OCI-LY1 (cell line): ENCODE data around the gene ROBO1.

Experiments used
- EZH2 ChIP-seq: fragments of 200-600 bp; sonication (generic), shearing (Covaris generic); IDR thresholded peaks from 2 replicates; pipeline ENCODE4 v1.8.0; 2017; ENCODE audit warnings: borderline replicate concordance, mixed run types, mild to moderate bottlenecking, antibody characterized with exemption, low read length, moderate library complexity, mixed read lengths
- TF ChIP-seq, protein P1 (sequence below): fragments of 200-600 bp; sonication (generic), shearing (Covaris generic); IDR thresholded peaks from 2 replicates; pipeline ENCODE4 v1.5.1; 2017; ENCODE audit warnings: mild to moderate bottlenecking, antibody characterized with exemption, low read length, moderate library complexity, mixed read lengths

GRCh38 chr3:79367066-79367465 lies 400.7 kb downstream of the ROBO1 start:
- TF ChIP-seq, protein P1, sequence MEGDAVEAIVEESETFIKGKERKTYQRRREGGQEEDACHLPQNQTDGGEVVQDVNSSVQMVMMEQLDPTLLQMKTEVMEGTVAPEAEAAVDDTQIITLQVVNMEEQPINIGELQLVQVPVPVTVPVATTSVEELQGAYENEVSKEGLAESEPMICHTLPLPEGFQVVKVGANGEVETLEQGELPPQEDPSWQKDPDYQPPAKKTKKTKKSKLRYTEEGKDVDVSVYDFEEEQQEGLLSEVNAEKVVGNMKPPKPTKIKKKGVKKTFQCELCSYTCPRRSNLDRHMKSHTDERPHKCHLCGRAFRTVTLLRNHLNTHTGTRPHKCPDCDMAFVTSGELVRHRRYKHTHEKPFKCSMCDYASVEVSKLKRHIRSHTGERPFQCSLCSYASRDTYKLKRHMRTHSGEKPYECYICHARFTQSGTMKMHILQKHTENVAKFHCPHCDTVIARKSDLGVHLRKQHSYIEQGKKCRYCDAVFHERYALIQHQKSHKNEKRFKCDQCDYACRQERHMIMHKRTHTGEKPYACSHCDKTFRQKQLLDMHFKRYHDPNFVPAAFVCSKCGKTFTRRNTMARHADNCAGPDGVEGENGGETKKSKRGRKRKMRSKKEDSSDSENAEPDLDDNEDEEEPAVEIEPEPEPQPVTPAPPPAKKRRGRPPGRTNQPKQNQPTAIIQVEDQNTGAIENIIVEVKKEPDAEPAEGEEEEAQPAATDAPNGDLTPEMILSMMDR = no peak
- TF ChIP-seq EZH2 = no peak
